22Rv1 (cell line): Measurements from ENCODE around the gene TTLL5.

ENCODE experiments used
- H3K27ac ChIP-seq: fragments of 450-650 bp; 2 replicates; pipeline ENCODE4 v1.5.1; 2017
- CTCF ChIP-seq: fragments of 450-650 bp; IDR thresholded peaks from 2 replicates; pipeline ENCODE4 v1.5.1; 2017; ENCODE audit warnings: mild to moderate bottlenecking
- ZFX ChIP-seq: fragments of 450-650 bp; IDR thresholded peaks from 2 replicates; pipeline ENCODE4 v1.6.1; 2017; ENCODE audit warnings: antibody characterized with exemption, borderline replicate concordance

The TTLL5 gene

GRCh38 chr14:75649773-75650172 lies 11.3 kb upstream of the TTLL5 start:
- no peak overlapping the region for H3K27ac ChIP-seq
- TF ChIP-seq CTCF (no peak), ZFX (no peak)

- TF ChIP-seq CTCF = no peak
- no peak for TF ChIP-seq ZFX
- H3K27ac ChIP-seq = no peak overlapping the region
Measured at GRCh38 chr14:75650253-75651058, 10.6 kb upstream of the TTLL5 start.

GRCh38 chr14:75653563-75653962 lies 7.5 kb upstream of the TTLL5 start:
- no peak for TF ChIP-seq ZFX
- TF ChIP-seq CTCF = no peak

GRCh38 chr14:75654127-75654732 lies 6.8 kb upstream of the TTLL5 start:
- TF ChIP-seq ZFX (no peak), CTCF (peak; percentile 98)
- H3K27ac ChIP-seq = no peak overlapping the region

More at GRCh38 chr14:75653563-75653962, 7.5 kb upstream of the TTLL5 start:
- no peak overlapping the region for H3K27ac ChIP-seq

GRCh38 chr14:75655235-75655634 lies 5.8 kb upstream of the TTLL5 start:
- TF ChIP-seq ZFX = no peak
- TF ChIP-seq CTCF = no peak
- H3K27ac ChIP-seq = no peak overlapping the region

- TF ChIP-seq ZFX (no peak), CTCF (no peak)
- no peak overlapping the region for H3K27ac ChIP-seq
Measured at GRCh38 chr14:75657331-75657730, 3.7 kb upstream of the TTLL5 start.

- no peak overlapping the region for H3K27ac ChIP-seq
- TF ChIP-seq CTCF = no peak
- no peak for TF ChIP-seq ZFX
Measured at GRCh38 chr14:75658957-75659356, 2.1 kb upstream of the TTLL5 start.
